Fibroblast of peridontal ligament (primary cell): ENCODE measurements around the gene RGS4.

Experiments used
- DNase-seq: peaks from one replicate; pipeline ENCODE4 v3.0.0-alpha.2; 2010; ENCODE audit errors: extremely low read depth

Gene RGS4

DNA sequence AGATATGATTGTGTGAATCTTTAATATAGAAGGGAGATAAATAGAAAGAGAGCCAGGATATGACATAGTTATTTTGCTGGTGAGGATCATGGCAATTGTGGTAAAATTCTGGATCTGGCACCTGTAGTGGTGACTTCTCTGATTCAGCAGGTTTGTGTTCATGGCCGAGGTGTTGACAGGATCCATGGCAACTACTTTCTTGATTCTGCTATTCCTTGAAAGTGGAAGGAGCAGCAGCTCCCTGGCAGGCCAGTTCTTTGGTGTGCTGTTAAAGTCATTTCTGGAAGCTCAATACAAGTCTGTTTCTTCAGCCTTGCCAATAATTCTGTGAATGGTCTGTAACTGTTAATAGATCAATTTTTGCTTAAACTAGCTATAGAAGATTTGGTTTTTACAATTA lies 33.4 kb downstream of the RGS4 start:
- DNase-seq = no peak

DNA sequence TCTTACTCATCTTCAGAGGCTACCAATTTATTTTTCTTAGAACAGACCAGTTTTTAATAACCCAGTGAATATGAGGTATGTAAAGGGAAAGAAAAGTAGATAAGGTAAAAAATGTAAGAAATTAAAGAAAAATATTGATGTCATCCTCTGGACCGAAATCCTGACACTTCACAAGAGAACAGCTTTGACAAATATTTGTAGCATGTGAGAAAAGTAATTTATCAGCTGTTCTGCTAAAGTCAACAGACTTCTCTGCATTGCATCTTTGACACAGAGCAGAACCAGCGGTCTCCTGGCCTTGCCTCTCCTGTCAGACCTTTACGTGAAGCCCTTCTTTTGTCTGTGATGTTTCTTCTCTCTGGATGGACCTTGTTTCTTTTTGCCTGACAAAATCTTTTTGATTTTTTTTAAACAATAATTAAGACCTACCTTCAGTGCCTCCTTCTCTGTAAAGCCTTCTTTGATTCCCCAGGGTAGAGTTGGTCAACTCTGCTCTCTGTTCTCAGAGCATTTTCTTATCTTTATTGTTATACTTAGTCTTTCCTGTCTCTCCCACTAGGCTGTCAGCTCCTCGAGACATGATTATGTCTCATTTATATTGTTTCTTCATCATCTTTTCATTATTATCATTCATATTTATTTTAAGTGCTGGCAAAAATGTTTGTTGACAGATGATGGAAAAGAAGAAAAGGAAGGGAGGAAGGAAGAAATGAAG lies 35.4 kb downstream of the RGS4 start:
- DNase-seq = no peak

DNA sequence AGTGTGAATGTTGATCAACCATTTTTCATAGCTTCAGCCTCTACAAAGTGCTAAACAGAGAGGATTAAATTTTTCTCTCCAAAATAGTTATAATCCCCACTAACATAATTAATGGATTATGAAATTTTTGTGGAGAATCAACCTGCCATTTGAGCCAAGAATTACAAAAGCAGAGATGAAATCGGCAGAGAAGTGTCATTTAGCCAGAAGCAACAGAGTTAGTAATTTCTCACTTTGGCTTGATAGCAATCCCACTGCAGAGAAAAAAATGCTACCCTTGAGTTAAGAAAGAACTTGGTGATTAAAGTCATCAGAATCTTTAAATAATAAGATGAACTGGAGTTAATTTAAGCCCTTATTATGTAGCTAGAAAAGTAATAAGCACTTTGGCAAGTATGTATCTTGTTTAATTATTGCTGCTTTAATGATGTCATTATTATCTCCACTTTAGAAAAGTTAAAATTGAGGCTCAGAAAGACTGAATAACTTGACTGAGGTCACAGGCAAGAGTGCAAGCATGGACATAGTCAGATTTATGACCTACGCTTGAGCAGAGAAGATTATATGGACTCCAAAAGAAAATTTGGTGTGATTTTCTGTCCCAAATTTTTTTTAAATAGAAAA lies 37.3 kb downstream of the RGS4 start:
- no peak for DNase-seq

DNA sequence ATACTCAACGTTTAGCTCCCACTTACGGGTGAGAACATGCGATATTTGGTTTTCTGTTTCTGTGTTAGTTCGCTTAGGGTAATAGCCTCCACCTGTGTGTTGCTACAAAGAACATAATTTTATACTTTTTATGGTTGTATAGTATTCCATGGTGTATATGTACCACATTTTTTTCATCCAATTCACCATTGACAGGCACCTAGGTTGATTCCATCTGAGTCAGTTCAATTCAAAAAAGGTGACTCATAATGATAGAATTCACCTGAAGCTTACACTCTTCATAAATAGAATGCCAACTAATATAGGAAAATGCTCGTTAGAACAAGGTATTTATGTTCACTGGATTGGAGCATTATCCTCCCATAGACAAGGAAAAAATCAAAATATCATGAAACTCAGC lies 38.5 kb downstream of the RGS4 start:
- no peak for DNase-seq

DNA sequence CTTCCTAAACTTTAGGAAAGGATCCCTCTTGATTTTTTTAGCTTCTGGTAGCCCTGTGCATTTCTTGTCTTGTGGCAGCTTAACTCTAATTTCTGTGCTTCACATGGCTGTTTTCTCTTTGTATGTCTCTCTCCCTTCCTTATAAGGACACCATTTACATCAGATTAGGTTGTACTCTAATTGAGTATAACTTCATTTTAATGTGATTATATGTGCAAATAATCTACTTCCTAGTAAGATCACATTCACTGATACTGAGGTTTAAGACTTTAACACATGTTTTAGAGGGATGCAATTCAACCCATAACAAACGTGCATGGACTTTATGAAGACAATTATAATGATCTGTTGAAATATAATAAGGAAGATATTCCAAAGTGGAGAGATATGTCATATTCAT lies 46.7 kb downstream of the RGS4 start:
- DNase-seq = no peak

DNA sequence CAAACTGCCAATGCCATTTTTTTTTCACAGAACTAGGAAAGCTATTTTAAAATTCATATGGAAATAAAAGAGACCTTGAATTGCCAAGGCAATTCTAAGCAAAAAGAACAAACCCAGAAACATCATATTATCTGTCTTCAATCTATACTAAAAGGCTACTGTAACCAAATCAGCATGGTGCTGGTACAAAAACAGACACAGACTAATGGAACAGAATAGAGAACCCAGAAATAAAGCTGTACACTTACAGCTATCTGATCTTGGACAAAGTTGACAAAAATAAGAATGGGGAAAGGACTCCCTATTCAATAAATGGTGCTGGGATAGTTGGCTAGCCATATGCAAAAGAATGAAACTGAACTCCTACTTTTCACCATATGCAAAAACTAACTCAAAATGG lies 50.5 kb downstream of the RGS4 start:
- DNase-seq = no peak

DNA sequence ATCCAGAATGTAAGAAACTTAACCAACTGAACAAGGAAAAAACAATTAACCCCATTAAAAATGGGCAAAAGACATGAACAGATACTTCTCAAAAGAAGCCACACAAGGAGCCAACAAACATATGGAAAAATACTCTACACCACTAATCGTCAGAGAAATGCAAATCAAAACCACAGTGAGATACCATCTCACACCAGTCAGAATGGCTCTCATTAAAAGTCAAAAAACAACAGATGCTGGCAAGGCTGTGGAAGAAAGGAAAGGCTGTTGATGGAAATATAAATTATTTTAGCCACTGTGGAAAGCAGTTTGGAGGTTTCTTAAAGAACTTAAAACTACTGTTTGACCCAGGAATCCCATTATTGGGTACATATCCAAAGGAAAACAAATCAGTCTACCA lies 51.2 kb downstream of the RGS4 start:
- DNase-seq = no peak

DNA sequence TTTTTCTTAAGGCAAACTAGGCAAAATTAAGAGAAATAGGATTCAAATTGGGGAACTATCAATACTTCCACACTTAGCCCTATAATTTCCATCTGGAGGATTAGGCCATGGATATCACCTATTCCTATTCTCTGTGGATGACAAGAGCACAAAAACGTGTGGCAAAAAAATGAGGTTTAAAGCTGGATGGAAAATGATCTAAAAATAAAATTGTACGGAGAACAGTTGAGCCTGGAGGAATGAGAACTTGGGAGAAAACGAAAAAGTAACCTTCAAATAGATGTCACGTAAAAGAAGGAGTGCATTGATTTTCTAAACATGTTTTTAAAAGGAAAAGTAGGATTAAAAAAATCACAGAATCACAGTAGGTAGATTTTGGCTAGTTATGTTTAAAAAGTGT lies 55.7 kb downstream of the RGS4 start:
- DNase-seq = no peak
